G401 (cell line): ENCODE data around the gene PNMA6E. TPM values are rescaled to one million over a fixed set of nuclear protein-coding genes. Genes with fewer than 3 reads are reported as not detected.
"Not testable (repeated sequence)": the region's sequence is repeated elsewhere in the genome, so short reads cannot be mapped to it uniquely, and the experiment has no call there.

Source experiments
- DNase-seq: peaks from one replicate; pipeline ENCODE4 v3.0.0-alpha.2; 2015; ENCODE audit warnings: low spot score
- in situ Hi-C: cut with HindIII; loops from 2 replicates; pipeline ENCODE4 v1.10.0; 2016; ENCODE audit warnings: low sequenced_read_pairs, mixed read lengths
- total RNA-seq: library from RNA; depleted of rRNA; stranded (reverse); fragments of >200 nt; shearing (Covaris generic); gene quantifications from 2 replicates; pipeline ENCODE4 v1.2.3, GENCODE V29; 2014

The PNMA6E gene
- total RNA-seq, 1 experiment from 2014 or later = not detected

GRCh38 chrX:153410888-153411254 lies 9.7 kb upstream of the PNMA6E start:
- DNase-seq = no peak
- in situ Hi-C loops = no loop called here

- DNase-seq = no peak
- in situ Hi-C loops = no loop called here
Measured at GRCh38 chrX:153410373-153410772, 9.2 kb upstream of the PNMA6E start.

- in situ Hi-C loops = no loop called here
- no peak for DNase-seq
Measured at GRCh38 chrX:153409414-153410101, 8.4 kb upstream of the PNMA6E start.

DNA sequence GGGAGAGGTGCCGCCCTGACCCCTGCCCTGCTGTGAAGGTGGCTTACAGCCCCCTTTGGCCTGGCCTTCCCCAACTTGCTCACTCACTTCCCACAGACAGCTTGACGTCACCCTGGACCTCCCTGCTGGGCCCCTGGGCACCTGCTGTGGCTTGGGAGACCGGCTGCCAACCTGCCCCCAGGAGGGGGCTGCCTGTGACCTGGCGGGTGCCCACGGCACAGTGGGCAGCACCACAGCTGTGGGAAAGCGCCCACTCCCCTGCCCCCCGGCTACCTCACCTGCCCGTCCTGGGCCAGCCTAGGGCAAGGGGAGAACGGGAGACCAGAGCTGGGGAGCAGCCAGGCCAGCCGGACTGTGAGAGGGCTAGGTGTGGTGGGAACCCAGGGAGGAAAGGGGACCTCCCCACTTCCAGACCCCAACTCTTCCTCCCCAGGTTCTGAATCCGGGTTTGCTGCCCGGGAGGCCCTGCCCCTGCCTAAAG lies 7.8 kb upstream of the PNMA6E start:
- DNase-seq = no peak
- in situ Hi-C loops = no loop called here

- in situ Hi-C loops = no loop called here
- DNase-seq = no peak
Measured at GRCh38 chrX:153408221-153408721, 7.1 kb upstream of the PNMA6E start.

GRCh38 chrX:153407736-153408135 lies 6.6 kb upstream of the PNMA6E start:
- DNase-seq = no peak
- in situ Hi-C loops = no loop called here

DNA sequence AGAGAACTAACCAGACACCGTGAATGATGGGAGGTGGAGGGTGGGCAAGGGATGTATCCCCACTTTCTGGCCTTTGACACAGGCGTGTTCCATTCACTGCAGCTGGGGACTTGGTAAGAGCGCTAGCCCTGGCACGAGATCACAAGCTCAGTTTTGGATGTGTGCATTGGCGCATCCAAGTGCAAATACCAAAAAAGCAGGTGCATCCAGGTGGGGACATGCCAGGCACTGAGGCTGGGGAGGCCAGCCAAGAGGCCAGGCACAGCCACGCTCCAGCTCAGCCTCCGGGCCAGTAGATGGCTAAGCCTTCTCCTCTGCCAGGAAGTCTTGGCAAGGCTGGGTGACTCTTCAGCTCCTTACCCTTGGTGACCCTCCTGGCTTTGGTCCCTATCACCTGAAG lies 5.8 kb upstream of the PNMA6E start:
- DNase-seq = no peak
- in situ Hi-C loops = no loop called here

- in situ Hi-C loops = no loop called here
- no peak for DNase-seq
Measured at GRCh38 chrX:153406011-153406410, 4.9 kb upstream of the PNMA6E start.

DNA sequence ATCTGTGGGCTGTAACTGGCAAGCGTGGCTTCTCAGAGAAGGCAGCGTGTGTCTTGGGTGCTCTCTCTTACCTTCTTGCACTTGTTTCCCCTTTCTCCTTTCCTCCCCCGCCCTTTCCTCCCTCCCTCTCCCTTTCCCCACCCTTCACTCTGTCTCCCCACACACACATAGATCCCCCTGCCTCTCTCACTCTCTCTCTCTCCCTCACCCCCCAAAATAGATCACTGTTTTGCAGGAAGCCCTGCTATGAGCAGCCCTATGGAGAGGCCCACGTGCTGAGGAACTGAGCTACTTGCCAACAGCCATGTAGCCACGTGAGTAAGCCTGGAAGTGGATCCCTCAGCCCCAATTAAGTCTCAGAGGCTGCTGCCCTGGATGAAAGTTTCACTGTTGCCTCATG lies 4.3 kb upstream of the PNMA6E start:
- in situ Hi-C loops = no loop called here
- no peak for DNase-seq

DNA sequence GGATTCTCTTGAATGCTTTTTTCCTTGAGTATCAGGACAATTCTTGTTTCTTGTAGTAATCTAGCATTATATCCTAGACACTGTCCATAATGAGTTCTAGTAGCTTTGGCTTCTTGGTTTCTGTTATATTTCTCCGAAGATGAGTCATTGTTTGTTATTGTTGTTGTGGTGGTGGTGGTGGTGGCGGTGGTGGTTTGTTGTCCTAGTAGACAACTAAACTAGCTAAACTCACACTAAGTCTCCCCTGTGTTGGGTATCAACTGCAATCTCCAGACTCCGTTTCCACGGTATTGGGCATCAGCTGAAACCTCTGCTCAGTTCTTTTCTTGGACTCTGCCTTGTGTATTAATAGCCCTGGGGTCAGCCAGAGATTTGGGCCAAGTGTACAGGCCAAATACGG lies 3.2 kb upstream of the PNMA6E start:
- in situ Hi-C loops, DNase-seq: not testable (repeated sequence)

DNA sequence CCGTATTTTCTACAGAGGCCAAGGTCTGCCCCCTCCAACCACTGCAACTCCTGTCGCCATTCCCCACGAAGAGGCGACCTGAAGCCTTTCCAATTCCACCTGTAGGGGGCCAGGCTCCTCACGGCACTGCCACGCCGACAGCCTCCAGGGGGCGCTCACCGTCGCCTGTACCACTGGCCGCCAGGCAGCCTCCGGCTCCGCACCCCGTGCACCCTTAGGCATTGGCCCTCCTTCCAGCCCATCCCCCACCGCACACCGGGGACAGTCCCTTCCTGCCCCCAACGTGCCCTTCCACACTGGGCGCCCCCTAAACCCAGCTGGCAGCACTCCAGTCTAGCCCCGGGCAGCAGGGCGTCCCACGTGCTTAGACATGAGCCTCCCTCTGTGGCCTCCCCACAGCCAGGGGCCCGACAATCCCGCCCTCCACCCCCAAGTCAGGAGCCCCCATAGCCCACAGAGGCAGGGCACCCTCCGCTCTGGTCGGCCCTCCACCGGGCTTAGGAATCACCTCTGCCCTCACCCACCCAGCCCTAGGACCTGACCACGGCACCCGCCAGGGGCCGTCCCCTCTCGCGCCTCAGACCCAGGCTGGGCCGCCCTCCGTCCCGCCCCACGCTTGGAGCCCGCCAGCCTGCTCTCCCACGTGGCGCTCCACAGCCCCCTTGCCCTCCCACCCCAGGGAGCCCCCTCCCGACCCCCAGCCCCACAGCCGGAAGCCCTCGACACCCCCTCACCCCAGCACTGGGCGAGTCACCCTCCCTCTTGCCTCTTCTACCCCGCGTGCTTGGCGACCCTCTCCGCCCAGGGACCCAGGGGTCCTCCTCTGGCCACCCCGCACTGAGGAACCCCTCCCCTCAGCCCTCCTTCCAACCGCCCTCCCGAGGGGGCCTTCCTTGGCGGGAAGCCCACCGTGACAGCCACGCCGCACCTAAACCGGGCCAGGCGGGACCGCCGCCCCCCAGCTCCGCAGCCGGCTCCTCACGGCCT lies 711 bp downstream of the PNMA6E start:
- no peak for DNase-seq
- in situ Hi-C loops = no loop called here

GRCh38 chrX:153398275-153398960 lies 2.7 kb downstream of the PNMA6E start:
- no peak for DNase-seq
- in situ Hi-C loops = no loop called here

GRCh38 chrX:153397256-153397960 lies 3.7 kb downstream of the PNMA6E start:
- DNase-seq = no peak
- in situ Hi-C loops = no loop called here

- in situ Hi-C loops = no loop called here
- no peak for DNase-seq
Measured at GRCh38 chrX:153396320-153397195, 4.6 kb downstream of the PNMA6E start.

GRCh38 chrX:153395613-153396319 lies 5.4 kb downstream of the PNMA6E start:
- DNase-seq = no peak
- in situ Hi-C loops = no loop called here

GRCh38 chrX:153394612-153395011 lies 6.5 kb downstream of the PNMA6E start:
- DNase-seq = no peak
- in situ Hi-C loops = no loop called here

- in situ Hi-C loops = no loop called here
- no peak for DNase-seq
Measured at GRCh38 chrX:153392642-153393321, 8.4 kb downstream of the PNMA6E start.
